Stomach smooth muscle (tissue), 2 donors: Measurements from ENCODE around the gene FOCAD.

ENCODE experiments used
- H3K27ac ChIP-seq: one replicate; pipeline ENCODE4 v1.7.0; 2013; ENCODE audit warnings: mild to moderate bottlenecking, low read length, inconsistent platforms
- H3K27me3 ChIP-seq, 2 donors: one replicate each; pipeline ENCODE4 v1.7.0; 2013; ENCODE audit warnings: low read length in 2 of 2; ENCODE audit not compliant: insufficient read depth in 2 of 2, control insufficient read depth in 1 of 2
- H3K36me3 ChIP-seq, 2 donors: one replicate each; pipeline ENCODE4 v1.7.0; 2013; ENCODE audit warnings: low read length in 2 of 2; ENCODE audit not compliant: control insufficient read depth in 2 of 2, insufficient read depth in 2 of 2
- H3K4me1 ChIP-seq: one replicate; pipeline ENCODE4 v1.7.0; 2013; ENCODE audit warnings: low read length; ENCODE audit not compliant: control insufficient read depth, insufficient read depth
- H3K4me3 ChIP-seq, 2 donors: one replicate each; pipeline ENCODE4 v1.7.0; 2013; ENCODE audit warnings: low read length in 2 of 2
- H3K9ac ChIP-seq, 2 donors: one replicate each; pipeline ENCODE4 v1.7.0; 2013; ENCODE audit warnings: low read length in 2 of 2, mild to moderate bottlenecking in 1 of 2
- H3K9me3 ChIP-seq, 2 donors: one replicate each; pipeline ENCODE4 v1.7.0; 2013; ENCODE audit warnings: low read length in 2 of 2; ENCODE audit not compliant: control insufficient read depth in 2 of 2
- donor health status: healthy.
- donor health status: Pancreatic carcinoma.

FOCAD gene

GRCh38 chr9:20701060-20701459 is 17.0 kb downstream of the FOCAD start:
- H3K9ac ChIP-seq: no peak overlapping the region
- H3K9me3 ChIP-seq: no peaks in the 10 kb centered on the region
- peak overlapping the region in 1 of 2 donors; percentile 17 for H3K4me3 ChIP-seq
- peaks cover 4% of the 10 kb centered on the region for H3K4me1 ChIP-seq
- no peaks in the 10 kb centered on the region for H3K27me3 ChIP-seq
- peak overlapping the region; percentile 42 for H3K27ac ChIP-seq
- H3K36me3 ChIP-seq: no peaks in the 10 kb centered on the region

- Histone ChIP-seq H3K9ac (no peak overlapping the region), H3K36me3 (no peaks in the 10 kb centered on the region), H3K4me1 (peaks cover 4% of the 10 kb centered on the region), H3K27ac (no peak overlapping the region), H3K9me3 (no peaks in the 10 kb centered on the region), H3K27me3 (no peaks in the 10 kb centered on the region), H3K4me3 (no peak overlapping the region)
These were observed 18.5 kb downstream of the FOCAD start for GRCh38 chr9:20702570-20702969.

GRCh38 chr9:20703146-20703545 is 19.1 kb downstream of the FOCAD start:
- peaks cover 4% of the 10 kb centered on the region for H3K4me1 ChIP-seq
- no peak overlapping the region for H3K4me3 ChIP-seq
- H3K27ac ChIP-seq: no peak overlapping the region
- H3K36me3 ChIP-seq: no peaks in the 10 kb centered on the region
- H3K9ac ChIP-seq: no peak overlapping the region
- no peaks in the 10 kb centered on the region for H3K9me3 ChIP-seq
- H3K27me3 ChIP-seq: no peaks in the 10 kb centered on the region

GRCh38 chr9:20707708-20708107 is 23.6 kb downstream of the FOCAD start:
- H3K9me3 ChIP-seq: no peaks in the 10 kb centered on the region
- H3K9ac ChIP-seq: no peak overlapping the region
- H3K4me3 ChIP-seq: no peak overlapping the region
- H3K27ac ChIP-seq: no peak overlapping the region
- H3K4me1 ChIP-seq: no peaks in the 10 kb centered on the region
- no peaks in the 10 kb centered on the region for H3K27me3 ChIP-seq
- no peaks in the 10 kb centered on the region for H3K36me3 ChIP-seq

GRCh38 chr9:20713172-20713571 is 29.1 kb downstream of the FOCAD start:
- H3K36me3 ChIP-seq: peaks cover 0 to 3% of the 10 kb centered on the region in 2 donors
- H3K27me3 ChIP-seq: no peaks in the 10 kb centered on the region
- H3K9me3 ChIP-seq: no peaks in the 10 kb centered on the region
- no peak overlapping the region for H3K27ac ChIP-seq
- H3K9ac ChIP-seq: no peak overlapping the region
- no peak overlapping the region for H3K4me3 ChIP-seq
- H3K4me1 ChIP-seq: no peaks in the 10 kb centered on the region

GRCh38 chr9:20714442-20715415 is 30.7 kb downstream of the FOCAD start:
- H3K4me3 ChIP-seq: no peak overlapping the region
- no peak overlapping the region for H3K9ac ChIP-seq
- H3K36me3 ChIP-seq: peaks cover 0 to 3% of the 10 kb centered on the region in 2 donors
- no peaks in the 10 kb centered on the region for H3K4me1 ChIP-seq
- H3K27me3 ChIP-seq: no peaks in the 10 kb centered on the region
- H3K27ac ChIP-seq: no peak overlapping the region
- H3K9me3 ChIP-seq: no peaks in the 10 kb centered on the region

GRCh38 chr9:20722221-20722620 is 38.2 kb downstream of the FOCAD start:
- H3K27me3 ChIP-seq: no peaks in the 10 kb centered on the region
- H3K4me3 ChIP-seq: no peak overlapping the region
- no peaks in the 10 kb centered on the region for H3K9me3 ChIP-seq
- H3K4me1 ChIP-seq: no peaks in the 10 kb centered on the region
- H3K27ac ChIP-seq: no peak overlapping the region
- peaks cover 0 to 4% of the 10 kb centered on the region in 2 donors for H3K36me3 ChIP-seq
- H3K9ac ChIP-seq: no peak overlapping the region

GRCh38 chr9:20725675-20726074 is 41.6 kb downstream of the FOCAD start:
- Histone ChIP-seq H3K4me3 (no peak overlapping the region), H3K9me3 (no peaks in the 10 kb centered on the region), H3K27ac (no peak overlapping the region), H3K9ac (no peak overlapping the region), H3K36me3 (peaks cover 0 to 6% of the 10 kb centered on the region in 2 donors), H3K4me1 (no peaks in the 10 kb centered on the region), H3K27me3 (no peaks in the 10 kb centered on the region)

GRCh38 chr9:20726144-20726543 is 42.1 kb downstream of the FOCAD start:
- Histone ChIP-seq H3K4me1 (no peaks in the 10 kb centered on the region), H3K36me3 (peaks cover 0 to 2% of the 10 kb centered on the region in 2 donors), H3K4me3 (no peak overlapping the region), H3K27ac (no peak overlapping the region), H3K9me3 (no peaks in the 10 kb centered on the region), H3K27me3 (no peaks in the 10 kb centered on the region), H3K9ac (no peak overlapping the region)

- Histone ChIP-seq H3K4me1 (no peaks in the 10 kb centered on the region), H3K9ac (no peak overlapping the region), H3K27ac (no peak overlapping the region), H3K9me3 (no peaks in the 10 kb centered on the region), H3K4me3 (no peak overlapping the region), H3K27me3 (no peaks in the 10 kb centered on the region), H3K36me3 (peaks cover 0 to 2% of the 10 kb centered on the region in 2 donors)
These were observed 44.6 kb downstream of the FOCAD start for GRCh38 chr9:20728493-20729220.
